ENCODE data around the gene TIPARP. TPM values are rescaled to one million over a fixed set of nuclear protein-coding genes. Genes with fewer than 3 reads are reported as not detected.

TIPARP gene
- total and polyA plus RNA-seq, 4 donors: 20.8 to 56.1 (median 40.0) TPM

GRCh38 chr3:156742401-156742800 is 68.0 kb downstream of the TIPARP start:
- no peak for ATAC-seq (ENCODE audit: insufficient read depth, low FRiP score)
- no peak for TF ChIP-seq CTCF (IDR thresholded peaks at IDR 0.05; ENCODE audit: control extremely low read depth, extremely low read depth)
- Histone ChIP-seq H3K4me3 (no peak overlapping the region), H3K27ac (ENCODE audit: low read depth in 1 of 2, low read length in 1 of 2) (no peak overlapping the region), H3K4me1 (ENCODE audit: control insufficient read depth in 5 of 5, insufficient read depth in 5 of 5, low read length in 5 of 5) (no peaks in the 10 kb centered on the region), H3K9me3 (ENCODE audit: control insufficient read depth in 4 of 4, insufficient read depth in 3 of 4, low read length in 3 of 4) (peaks cover 0 to 3% (median 0%) of the 10 kb centered on the region in 4 donors), H3K27me3 (ENCODE audit: control insufficient read depth in 3 of 3, insufficient read depth in 3 of 3, low read length in 2 of 3) (no peaks in the 10 kb centered on the region), H3K9ac (ENCODE audit: insufficient read depth in 1 of 2, low read length in 2 of 2) (no peak overlapping the region), H3K36me3 (ENCODE audit: control insufficient read depth in 4 of 4, insufficient read depth in 4 of 4, low read length in 4 of 4) (no peaks in the 10 kb centered on the region)
- DNase-seq: no peak

- H3K4me1 ChIP-seq (ENCODE audit: control insufficient read depth in 5 of 5, insufficient read depth in 5 of 5, low read length in 5 of 5): peaks cover 0 to 2% (median 0%) of the 10 kb centered on the region in 5 donors
- no peak for TF ChIP-seq CTCF (IDR thresholded peaks at IDR 0.05; ENCODE audit: control extremely low read depth, extremely low read depth)
- ATAC-seq (ENCODE audit: insufficient read depth, low FRiP score) (no peak), DNase-seq (no peak)
- peaks cover 0 to 4% (median 0%) of the 10 kb centered on the region in 4 donors for H3K9me3 ChIP-seq (ENCODE audit: control insufficient read depth in 4 of 4, insufficient read depth in 3 of 4, low read length in 3 of 4)
- WGBS, 2 donors: 77 to 79% methylated on average over 5 of the region's 5 CpGs
- H3K27ac ChIP-seq (ENCODE audit: low read depth in 1 of 2, low read length in 1 of 2): no peak overlapping the region
- no peak overlapping the region for H3K9ac ChIP-seq (ENCODE audit: insufficient read depth in 1 of 2, low read length in 2 of 2)
- H3K27me3 ChIP-seq (ENCODE audit: control insufficient read depth in 3 of 3, insufficient read depth in 3 of 3, low read length in 2 of 3): no peaks in the 10 kb centered on the region
- no peak overlapping the region for H3K4me3 ChIP-seq
- no peaks in the 10 kb centered on the region for H3K36me3 ChIP-seq (ENCODE audit: control insufficient read depth in 4 of 4, insufficient read depth in 4 of 4, low read length in 4 of 4)
Measured at GRCh38 chr3:156743859-156744258, 69.5 kb downstream of the TIPARP start.

- Histone ChIP-seq H3K36me3 (ENCODE audit: control insufficient read depth in 4 of 4, insufficient read depth in 4 of 4, low read length in 4 of 4) (no peaks in the 10 kb centered on the region), H3K9me3 (ENCODE audit: control insufficient read depth in 4 of 4, insufficient read depth in 3 of 4, low read length in 3 of 4) (peaks cover 0 to 4% (median 0%) of the 10 kb centered on the region in 4 donors), H3K4me3 (no peak overlapping the region), H3K9ac (ENCODE audit: insufficient read depth in 1 of 2, low read length in 2 of 2) (no peak overlapping the region), H3K27me3 (ENCODE audit: control insufficient read depth in 3 of 3, insufficient read depth in 3 of 3, low read length in 2 of 3) (no peaks in the 10 kb centered on the region), H3K27ac (ENCODE audit: low read depth in 1 of 2, low read length in 1 of 2) (no peak overlapping the region), H3K4me1 (ENCODE audit: control insufficient read depth in 5 of 5, insufficient read depth in 5 of 5, low read length in 5 of 5) (peaks cover 0 to 6% (median 0%) of the 10 kb centered on the region in 5 donors)
- DNase-seq: no peak
- ATAC-seq (ENCODE audit: insufficient read depth, low FRiP score): no peak
- TF ChIP-seq CTCF (IDR thresholded peaks at IDR 0.05; ENCODE audit: control extremely low read depth, extremely low read depth): no peak
- WGBS, 2 donors: 83 to 90% methylated on average over 7 of the region's 7 CpGs
Measured at GRCh38 chr3:156744631-156745030, 70.2 kb downstream of the TIPARP start.

- no peaks in the 10 kb centered on the region for H3K36me3 ChIP-seq (ENCODE audit: control insufficient read depth in 4 of 4, insufficient read depth in 4 of 4, low read length in 4 of 4)
- H3K9ac ChIP-seq (ENCODE audit: insufficient read depth in 1 of 2, low read length in 2 of 2): no peak overlapping the region
- peaks cover 0 to 12% (median 4%) of the 10 kb centered on the region in 5 donors for H3K4me1 ChIP-seq (ENCODE audit: control insufficient read depth in 5 of 5, insufficient read depth in 5 of 5, low read length in 5 of 5)
- H3K9me3 ChIP-seq (ENCODE audit: control insufficient read depth in 4 of 4, insufficient read depth in 3 of 4, low read length in 3 of 4): peaks cover 0 to 4% (median 0%) of the 10 kb centered on the region in 4 donors
- H3K4me3 ChIP-seq: no peak overlapping the region
- no peak for DNase-seq
- TF ChIP-seq CTCF (IDR thresholded peaks at IDR 0.05; ENCODE audit: control extremely low read depth, extremely low read depth): no peak
- no peak for ATAC-seq (ENCODE audit: insufficient read depth, low FRiP score)
- no peak overlapping the region for H3K27ac ChIP-seq (ENCODE audit: low read depth in 1 of 2, low read length in 1 of 2)
- WGBS, 2 donors: 79 to 92% methylated on average over 1 of the region's 1 CpG
- no peaks in the 10 kb centered on the region for H3K27me3 ChIP-seq (ENCODE audit: control insufficient read depth in 3 of 3, insufficient read depth in 3 of 3, low read length in 2 of 3)
Measured at GRCh38 chr3:156745766-156746165, 71.4 kb downstream of the TIPARP start.
